WTC11 (cell line): Measurements from ENCODE around the gene RIN1.

Experiments used
- CREM ChIP-seq: sonication (generic); formaldehyde crosslinking; IDR thresholded peaks from 2 replicates; pipeline ENCODE4 v1.8.1; 2022; ENCODE audit warnings: mild to moderate bottlenecking, missing genetic modification reagents, moderate library complexity
- CTCF ChIP-seq: fragments of 200-600 bp; IDR thresholded peaks from 2 replicates; pipeline ENCODE4 v1.8.0; 2022; ENCODE audit warnings: antibody characterized with exemption
- SP1 ChIP-seq: sonication (generic); formaldehyde crosslinking; conservative IDR thresholded peaks from 2 replicates; pipeline ENCODE4 v1.8.1; 2022; ENCODE audit warnings: missing genetic modification reagents
- USF1 ChIP-seq: sonication (generic); formaldehyde crosslinking; IDR thresholded peaks from 2 replicates; pipeline ENCODE4 v1.8.0; 2022; ENCODE audit warnings: mild to moderate bottlenecking, missing genetic modification reagents
- ZNF263 ChIP-seq: sonication (generic); formaldehyde crosslinking; IDR thresholded peaks from 2 replicates; pipeline ENCODE4 v1.8.1; 2022; ENCODE audit warnings: low read depth, mild to moderate bottlenecking, moderate library complexity, missing genetic modification reagents

- no peak for TF ChIP-seq ZNF263 (CRISPR knock-in tag)
- TF ChIP-seq CTCF: no peak
- no peak for TF ChIP-seq CREM (CRISPR knock-in tag)
- TF ChIP-seq SP1 (CRISPR knock-in tag): no peak
- no peak for TF ChIP-seq USF1
These were observed 2.3 kb upstream of the RIN1 start for GRCh38 chr11:66338276-66339161.
